GM10847 (cell line): ENCODE measurements around the gene CELF2.

Source experiments
- POLR2A ChIP-seq: IDR thresholded peaks from 2 replicates; pipeline ENCODE4 v1.6.1; 2011; ENCODE audit not compliant: insufficient read length; ENCODE audit errors: extremely low read depth

CELF2 gene

GRCh38 chr10:11242443-11243387 is 225.0 kb downstream of the CELF2 start:
- TF ChIP-seq POLR2A = peak; percentile 25

GRCh38 chr10:11243425-11244222 is 226.0 kb downstream of the CELF2 start:
- TF ChIP-seq POLR2A = no peak

- TF ChIP-seq POLR2A = no peak
Observed at GRCh38 chr10:11245095-11245479, 227.4 kb downstream of the CELF2 start.

DNA sequence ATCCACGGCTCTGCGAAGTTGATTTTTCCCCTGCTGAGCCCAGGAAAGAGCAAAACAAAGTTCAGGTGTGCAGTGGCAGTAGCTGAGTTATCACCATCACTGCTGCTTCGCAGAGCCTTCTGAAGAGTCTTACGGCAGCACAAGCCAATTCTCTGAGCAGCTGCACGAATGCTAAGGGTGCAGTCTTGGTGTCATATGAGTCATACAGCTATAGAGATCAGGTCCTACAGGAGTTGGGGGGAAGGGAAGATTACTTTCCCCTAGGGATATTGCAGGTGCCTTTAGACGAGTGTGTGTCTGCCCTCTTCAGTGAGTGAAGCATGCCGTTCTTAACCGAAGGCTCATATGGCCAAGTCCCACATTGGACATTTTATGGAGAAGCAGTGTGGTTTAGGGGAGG is 227.8 kb downstream of the CELF2 start:
- TF ChIP-seq POLR2A = no peak

- no peak for TF ChIP-seq POLR2A
Observed at GRCh38 chr10:11245981-11246590, 228.4 kb downstream of the CELF2 start.

- no peak for TF ChIP-seq POLR2A
Observed at GRCh38 chr10:11246752-11247467, 229.2 kb downstream of the CELF2 start.

GRCh38 chr10:11249152-11249807 is 231.6 kb downstream of the CELF2 start:
- no peak for TF ChIP-seq POLR2A

DNA sequence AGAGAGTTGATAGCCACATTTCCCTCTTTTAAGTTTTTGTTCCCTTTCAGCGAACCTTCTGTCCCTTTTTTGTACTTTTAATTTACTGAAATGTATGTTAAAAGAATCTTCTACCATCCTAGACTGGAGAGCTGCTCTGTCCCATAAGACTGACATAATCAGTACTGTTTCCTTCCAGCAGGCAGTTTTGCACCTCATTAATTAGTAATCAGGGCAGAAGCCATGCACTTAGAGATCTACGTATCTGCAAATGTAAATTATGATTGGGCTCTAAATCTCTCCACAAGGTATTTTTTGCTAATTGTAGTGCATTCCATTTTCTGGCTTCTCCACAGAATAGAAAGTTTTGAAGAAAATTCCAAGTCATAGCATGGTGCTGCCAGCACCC is 232.1 kb downstream of the CELF2 start:
- TF ChIP-seq POLR2A = no peak

DNA sequence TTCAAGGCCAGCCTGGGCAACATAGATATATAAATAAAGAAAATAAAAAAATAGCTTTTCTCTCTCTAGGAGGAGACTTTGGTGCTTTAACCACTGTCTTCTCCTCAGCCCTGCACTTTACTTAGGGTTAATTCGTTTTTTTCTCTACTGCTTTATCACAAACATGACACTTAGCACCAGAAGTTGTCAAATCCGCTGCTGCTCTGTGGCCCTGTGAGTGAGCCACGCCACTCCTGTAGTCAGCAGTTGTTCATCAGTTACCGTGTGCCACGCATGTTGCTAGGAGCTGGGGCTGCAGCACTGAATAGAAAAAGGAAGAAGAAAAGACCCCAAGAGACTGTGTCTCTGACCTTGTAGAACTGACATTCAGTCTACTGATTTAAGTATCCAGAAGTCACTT is 232.6 kb downstream of the CELF2 start:
- no peak for TF ChIP-seq POLR2A

DNA sequence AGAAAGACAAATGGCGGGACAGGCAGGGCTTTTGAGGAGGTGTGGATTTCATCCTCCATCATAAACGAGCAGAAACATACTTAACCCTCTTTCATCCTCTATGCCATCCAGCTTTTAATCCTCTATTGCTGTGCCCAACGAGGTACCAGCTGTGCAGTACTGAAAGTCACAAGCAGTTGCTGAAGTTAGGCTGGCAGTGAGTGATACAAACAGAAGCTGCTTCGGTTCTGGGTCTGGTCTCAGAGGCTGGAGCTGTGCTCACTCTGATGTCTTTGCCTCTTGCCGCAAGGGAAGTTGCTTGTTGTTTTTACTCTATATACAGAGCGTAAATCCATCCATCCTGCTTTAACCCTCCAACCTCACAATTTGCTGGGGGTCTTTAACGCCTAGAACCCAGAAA is 235.2 kb downstream of the CELF2 start:
- no peak for TF ChIP-seq POLR2A

DNA sequence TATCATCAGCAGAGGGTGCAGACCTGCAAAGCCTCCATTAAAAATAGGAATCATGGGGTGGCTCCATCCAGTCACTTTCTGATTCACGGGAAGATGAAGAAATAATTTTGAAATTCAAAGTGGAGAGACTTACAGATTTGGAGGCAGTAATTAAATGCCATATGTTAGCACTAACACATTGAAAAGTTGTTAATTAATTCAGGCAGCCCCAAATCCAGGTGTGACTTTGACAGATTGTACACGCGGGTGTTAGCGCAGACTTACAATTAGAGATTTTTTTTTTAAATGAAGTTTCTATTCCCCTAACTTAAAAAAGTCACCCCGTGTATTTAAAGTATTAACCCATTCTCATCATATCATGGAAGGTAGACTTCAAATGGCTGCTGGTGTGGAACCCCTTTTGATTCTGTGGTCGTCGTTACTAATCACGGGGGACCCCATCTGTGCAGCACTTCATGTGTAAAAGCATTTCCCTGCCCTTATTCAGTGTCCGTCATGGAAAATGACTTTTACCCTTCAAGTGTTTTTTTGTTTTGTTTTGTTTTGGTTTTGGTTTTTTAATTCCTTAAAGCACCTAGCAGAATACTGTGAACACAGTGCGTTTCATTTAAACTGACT is 235.8 kb downstream of the CELF2 start:
- TF ChIP-seq POLR2A = no peak

DNA sequence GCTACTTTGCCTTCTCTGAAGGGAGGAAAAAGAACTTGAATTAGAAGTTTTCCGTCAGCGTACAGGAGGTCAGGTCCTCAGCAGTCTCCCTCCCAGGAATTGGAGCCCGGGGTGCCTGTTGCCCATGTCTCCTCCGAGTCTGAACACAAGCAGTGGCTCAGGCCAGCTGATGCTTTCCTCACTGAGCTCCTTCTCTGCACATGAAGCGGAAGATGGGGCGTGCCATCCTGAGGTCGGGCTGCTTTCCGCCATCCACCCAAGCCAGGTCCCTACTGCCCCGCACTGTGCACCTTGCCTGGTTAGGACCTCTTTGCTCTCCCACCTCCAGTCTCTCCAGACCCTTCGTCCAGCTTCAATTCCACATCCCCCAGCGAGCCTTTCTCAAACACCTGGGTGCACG is 237.5 kb downstream of the CELF2 start:
- no peak for TF ChIP-seq POLR2A

GRCh38 chr10:11255796-11256444 is 238.2 kb downstream of the CELF2 start:
- no peak for TF ChIP-seq POLR2A

DNA sequence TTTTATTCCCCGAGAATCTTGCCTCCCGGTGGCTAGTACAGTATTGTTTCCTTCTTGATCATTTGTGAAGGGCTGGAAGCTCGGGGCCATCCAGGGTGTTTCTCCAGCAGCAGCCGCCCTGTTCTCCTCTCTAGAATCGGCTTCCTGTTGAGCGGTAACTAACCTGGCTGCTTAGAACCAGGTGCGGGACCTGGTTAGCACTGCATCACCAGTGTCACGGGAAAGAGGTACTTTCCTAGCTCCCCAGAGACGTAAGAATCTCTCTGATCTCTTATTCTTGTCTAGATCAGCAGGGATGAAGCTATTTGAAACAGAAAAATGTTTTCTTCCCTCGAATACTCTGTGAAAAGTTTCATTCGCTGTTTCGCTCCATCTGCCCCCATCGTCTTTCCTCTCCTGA is 239.2 kb downstream of the CELF2 start:
- no peak for TF ChIP-seq POLR2A
